NCI-H510A treated with DMSO at 0.1 percent for 48 hours (cell line): ENCODE results near the gene GPBP1.
"Not testable (repeated sequence)": the region's sequence is repeated elsewhere in the genome, so short reads cannot be mapped to it uniquely, and the experiment has no call there.

Experiments
- DNase-seq: peaks from one replicate; lab custom pipeline; 2025; lab: John Stamatoyannopoulos, UW

GPBP1 gene

DNA sequence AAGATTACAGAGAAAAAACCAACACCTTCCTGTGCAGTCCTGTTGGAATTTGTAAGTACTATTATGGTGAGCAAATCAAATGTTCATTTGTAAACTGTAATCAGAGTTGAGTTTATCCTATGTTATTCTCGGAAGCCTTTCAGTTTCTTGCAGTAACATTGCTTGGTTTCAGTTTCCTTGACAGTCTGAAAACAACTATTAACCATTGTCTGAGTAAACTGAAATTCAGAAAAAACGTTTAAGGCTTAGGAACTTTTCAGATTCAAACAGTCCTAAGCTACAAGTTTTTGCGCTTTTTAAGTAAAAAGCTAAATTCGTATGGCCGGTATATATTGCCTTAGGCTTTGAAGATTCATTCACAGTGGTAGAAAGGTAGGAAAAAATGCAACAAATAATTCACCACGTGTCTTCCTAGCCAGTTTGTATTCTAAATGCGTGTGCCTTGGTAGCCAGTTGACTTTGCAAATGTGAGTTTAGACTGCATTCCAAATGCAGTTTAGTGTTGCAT is 2.5 kb downstream of the GPBP1 start:
- no peak for DNase-seq

- DNase-seq: no peak
Measured at GRCh38 chr5:57177479-57178156, 3.8 kb downstream of the GPBP1 start.

DNA sequence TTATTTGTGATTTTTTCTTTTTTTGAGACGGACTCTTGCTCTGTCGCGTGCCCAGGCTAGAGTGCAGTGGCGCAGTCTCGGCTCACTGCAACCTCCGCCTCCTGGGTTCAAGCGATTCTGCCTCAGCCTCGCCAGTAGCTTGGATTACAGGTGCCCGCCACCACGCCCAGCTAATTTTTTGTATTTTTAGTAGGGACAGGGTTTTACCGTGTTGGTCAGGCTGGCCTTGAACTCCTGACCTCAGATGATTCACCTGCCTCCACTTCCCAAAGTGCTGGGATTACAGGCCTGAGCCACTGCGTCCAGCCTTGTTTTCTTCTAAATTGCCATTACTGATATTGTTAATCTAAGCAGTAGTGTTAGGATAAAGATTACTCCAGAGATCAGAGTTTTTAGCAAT is 4.4 kb downstream of the GPBP1 start:
- not testable (repeated sequence) for DNase-seq

DNA sequence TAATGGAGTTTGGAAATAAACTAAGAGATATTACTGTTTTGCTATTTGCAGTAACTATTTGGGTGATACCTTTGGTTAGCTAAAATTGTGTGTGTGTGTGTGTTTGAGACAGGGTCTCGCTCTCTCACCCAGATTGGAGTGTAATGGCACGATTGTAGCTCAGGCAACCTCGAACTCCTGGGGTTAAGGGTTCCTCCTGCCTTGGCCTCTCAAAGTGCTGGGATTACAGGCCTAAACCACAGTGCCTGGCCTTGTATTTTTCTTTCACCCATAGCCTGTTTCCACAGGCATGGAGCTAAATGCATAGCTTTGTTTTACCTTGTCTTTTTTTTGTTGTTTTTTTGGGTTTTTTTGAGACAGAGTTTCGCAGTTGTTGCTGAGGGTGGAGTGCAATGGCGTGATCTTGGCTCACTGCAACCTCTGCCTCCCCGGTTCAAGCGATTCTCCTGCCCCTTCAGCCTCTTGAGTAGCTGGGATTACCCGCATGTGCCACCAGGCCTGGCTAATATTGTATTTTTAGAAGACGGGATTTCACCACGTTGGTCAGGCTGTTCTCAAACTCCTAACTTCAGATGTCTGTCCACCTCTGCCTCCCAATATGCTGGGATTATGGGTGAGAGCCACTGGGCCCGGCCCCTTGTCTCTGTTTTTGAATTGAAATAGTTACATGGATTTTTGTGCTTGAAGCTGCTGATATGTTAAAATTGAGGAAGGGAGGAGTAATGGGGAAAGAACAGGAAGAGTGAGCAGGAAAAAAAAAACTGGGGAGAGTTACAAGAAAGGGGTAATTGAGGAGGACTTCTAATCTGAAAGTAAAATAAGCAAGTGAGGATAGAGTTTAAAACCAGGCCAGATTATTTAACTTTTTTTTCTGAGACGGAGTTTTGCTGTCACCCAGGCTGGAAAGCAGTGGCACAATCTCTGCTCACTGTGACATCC is 5.7 kb downstream of the GPBP1 start:
- no peak for DNase-seq

DNA sequence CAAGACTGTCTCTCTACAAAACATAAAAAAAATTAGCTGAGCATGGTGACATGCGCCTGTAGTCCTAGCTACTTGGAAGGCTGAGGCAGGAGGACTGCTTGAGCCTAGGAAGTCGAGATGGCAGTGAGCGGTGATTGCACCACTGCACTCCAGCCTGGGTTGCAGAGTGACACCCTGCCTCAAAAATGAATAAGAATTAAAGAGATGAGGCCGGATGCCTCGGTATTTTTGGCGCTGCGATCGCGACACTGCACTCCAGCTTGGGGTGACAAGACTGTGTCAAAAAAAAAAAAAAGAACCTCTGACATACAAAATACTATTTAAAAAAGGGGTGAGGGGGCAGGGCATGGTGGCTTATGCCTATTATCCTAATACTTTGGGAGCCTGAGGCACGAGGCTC is 7.3 kb downstream of the GPBP1 start:
- DNase-seq: no peak

- no peak for DNase-seq
Measured at GRCh38 chr5:57184322-57184721, 10.5 kb downstream of the GPBP1 start.

DNA sequence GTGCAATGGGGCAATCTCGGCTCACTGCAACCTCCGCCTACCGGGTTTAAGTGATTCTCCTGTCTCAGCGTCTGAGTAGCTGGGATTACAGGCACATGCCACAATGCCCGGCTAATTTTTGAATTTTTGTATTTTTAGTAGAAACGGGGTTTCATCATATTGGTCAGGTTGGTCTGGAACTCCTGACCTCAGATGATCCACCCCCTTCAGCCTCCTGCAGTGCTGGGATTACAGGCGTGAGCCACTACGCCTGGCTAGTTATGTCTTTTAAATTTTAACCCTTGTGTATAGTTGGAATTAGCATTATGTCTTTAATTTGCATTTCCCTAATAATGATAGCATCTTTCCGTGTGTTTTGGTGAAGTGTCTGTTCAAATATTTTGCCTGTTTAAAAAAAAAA is 11.5 kb downstream of the GPBP1 start:
- DNase-seq: no peak

- no peak for DNase-seq
Measured at GRCh38 chr5:57186194-57186593, 12.3 kb downstream of the GPBP1 start.

- DNase-seq: not testable (repeated sequence)
Measured at GRCh38 chr5:57187977-57188376, 14.1 kb downstream of the GPBP1 start.

- no peak for DNase-seq
Measured at GRCh38 chr5:57189515-57189914, 15.7 kb downstream of the GPBP1 start.

GRCh38 chr5:57190593-57190992 is 16.7 kb downstream of the GPBP1 start:
- DNase-seq: no peak

DNA sequence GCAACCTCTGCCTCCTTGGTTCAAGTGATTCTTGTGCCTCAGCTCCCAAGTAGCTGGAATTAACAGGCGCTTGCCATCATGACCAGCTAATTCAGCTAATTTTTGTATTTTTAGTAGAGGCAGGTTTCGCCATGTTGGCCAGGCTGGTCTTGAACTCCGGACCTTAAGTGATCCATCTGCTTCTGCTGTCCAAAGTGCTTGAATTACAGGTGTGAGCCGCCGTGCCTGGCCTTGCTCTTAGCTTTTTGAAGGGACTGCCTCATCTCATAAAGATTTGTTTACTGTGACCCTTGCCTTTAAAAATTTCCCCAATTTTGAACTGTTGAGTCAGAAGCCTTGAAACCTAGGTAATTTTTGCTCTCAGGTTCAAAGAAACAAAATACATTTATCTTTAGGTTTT is 17.3 kb downstream of the GPBP1 start:
- DNase-seq: no peak

- DNase-seq: no peak
Measured at GRCh38 chr5:57191986-57192385, 18.1 kb downstream of the GPBP1 start.

GRCh38 chr5:57192832-57193231 is 19.0 kb downstream of the GPBP1 start:
- DNase-seq: not testable (repeated sequence)

DNA sequence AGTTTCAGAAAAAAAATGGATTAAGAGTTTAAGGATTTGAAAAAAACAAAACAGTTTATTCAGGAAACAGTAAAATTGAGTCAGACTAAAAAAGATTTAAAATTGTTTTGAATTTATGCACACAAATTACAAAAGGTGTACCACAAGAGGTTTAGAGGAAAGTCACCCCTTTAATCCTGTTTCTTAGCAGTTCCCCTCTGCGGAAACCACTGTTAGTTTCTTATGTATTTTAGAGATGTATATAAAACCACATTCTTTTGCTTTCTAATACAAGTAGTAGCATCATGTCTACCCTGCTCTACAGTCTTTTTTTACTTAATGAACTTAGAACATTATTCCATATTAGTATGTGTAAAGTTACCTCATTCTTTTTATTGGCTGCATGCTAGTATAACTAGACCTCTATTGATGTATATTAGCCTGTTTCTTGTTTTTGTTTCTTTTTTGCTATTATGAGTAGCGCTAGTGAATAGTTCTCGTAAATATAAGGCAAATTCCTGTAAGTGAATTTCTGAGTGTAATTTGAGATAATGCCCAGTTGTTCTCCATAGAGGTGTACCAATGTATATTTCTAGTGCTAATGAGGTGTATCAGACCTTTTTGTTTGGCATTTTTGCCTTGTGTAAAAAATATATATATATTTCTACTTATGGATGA is 20.0 kb downstream of the GPBP1 start:
- no peak for DNase-seq

- no peak for DNase-seq
Measured at GRCh38 chr5:57194653-57195052, 20.8 kb downstream of the GPBP1 start.

DNA sequence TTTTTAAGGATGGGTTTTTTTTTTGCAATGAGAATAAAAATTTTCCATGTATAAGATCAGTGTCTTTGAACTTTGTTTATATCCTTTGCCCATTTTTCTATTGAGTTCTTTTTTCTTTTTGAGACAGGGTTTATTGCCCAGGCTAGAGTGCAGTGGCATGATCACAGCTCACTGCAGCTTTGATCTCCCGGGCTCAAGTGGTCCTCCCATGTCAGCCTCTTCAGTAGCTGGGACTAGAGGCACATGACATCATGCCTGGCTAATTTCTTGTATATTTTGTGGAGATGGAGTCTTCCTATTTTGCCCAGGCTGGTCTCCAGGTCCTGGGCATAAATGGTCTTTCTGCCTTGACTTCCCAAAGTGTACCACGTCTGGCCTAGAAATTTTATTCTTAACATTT is 21.2 kb downstream of the GPBP1 start:
- DNase-seq: no peak

GRCh38 chr5:57199866-57200265 is 26.0 kb downstream of the GPBP1 start:
- DNase-seq: no peak

GRCh38 chr5:57202811-57203210 is 29.0 kb downstream of the GPBP1 start:
- DNase-seq: no peak

GRCh38 chr5:57207007-57207653 is 33.3 kb downstream of the GPBP1 start:
- DNase-seq: no peak

GRCh38 chr5:57207681-57208080 is 33.8 kb downstream of the GPBP1 start:
- no peak for DNase-seq
